Activated effector memory CD4-positive, alpha-beta T cell treated with anti-CD3 and anti-CD28 coated beads, Interleukin-2, amount 50 U/mL, for 16 hours (primary cell): Measurements from ENCODE around the gene MT1M.
"Not testable (repeated sequence)": the region's sequence is repeated elsewhere in the genome, so short reads cannot be mapped to it uniquely, and the experiment has no call there.

Experiments used
- DNase-seq: peaks from one replicate; pipeline ENCODE4 v3.0.0-alpha.2; 2020

MT1M gene

DNA sequence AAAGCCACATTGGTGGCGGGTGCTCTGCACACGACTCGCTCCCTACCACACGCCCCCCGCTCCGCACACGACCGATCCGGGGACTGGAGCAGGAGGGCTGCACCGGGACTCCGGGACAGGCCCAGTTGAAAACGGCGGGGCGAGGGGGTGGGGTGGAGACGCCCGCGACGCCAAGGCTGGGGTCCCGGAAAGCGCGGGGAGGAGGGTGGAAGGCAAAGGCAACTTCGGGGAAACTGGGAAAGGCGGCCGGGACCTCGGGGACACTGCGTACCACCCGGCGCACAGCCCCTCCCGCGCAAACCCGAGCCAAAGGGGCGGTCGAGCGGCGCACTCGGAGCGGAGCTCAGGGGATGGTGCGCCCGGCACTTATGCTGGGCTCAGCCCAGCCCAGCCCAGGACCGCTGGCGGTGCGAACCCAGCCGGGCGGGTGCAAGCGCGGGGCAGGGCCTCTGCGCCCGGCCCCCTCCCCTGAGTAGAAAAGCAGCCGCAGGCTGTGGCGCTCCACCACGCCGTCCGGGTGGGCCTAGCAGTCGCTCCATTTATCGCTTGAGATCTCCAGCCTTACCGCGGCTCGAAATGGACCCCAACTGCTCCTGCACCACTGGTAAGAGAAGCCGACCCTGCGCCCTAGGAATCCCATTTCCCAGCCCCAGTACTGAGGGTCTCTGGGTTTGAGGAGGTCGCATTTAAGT, at the start of gene MT1M:
TSS of gene MT1M (plus strand) at position 504 of the 692 bp plus-strand sequence. CDS start at position 577, 73 bp downstream.
- no peak for DNase-seq

DNA sequence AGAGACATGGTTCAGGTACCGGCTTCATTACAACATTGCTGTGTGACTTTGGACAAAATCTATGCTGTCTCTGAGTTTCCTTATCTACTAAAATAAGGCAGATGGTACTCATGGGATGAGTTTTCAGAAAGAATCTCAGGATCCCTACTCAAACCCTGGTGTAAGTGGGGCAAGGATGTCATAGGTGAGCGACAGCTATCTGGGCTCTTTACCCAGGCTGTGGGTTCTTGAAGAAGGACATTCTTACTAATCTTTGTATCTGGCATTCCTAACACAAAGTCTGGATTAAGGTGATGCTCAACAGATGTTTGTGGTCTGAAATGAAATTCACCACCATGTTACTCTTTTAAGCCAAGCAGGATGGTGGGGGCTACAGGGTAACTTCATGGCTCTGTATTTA, 49.5 kb upstream of the MT1M start:
- DNase-seq = not testable (repeated sequence)

DNA sequence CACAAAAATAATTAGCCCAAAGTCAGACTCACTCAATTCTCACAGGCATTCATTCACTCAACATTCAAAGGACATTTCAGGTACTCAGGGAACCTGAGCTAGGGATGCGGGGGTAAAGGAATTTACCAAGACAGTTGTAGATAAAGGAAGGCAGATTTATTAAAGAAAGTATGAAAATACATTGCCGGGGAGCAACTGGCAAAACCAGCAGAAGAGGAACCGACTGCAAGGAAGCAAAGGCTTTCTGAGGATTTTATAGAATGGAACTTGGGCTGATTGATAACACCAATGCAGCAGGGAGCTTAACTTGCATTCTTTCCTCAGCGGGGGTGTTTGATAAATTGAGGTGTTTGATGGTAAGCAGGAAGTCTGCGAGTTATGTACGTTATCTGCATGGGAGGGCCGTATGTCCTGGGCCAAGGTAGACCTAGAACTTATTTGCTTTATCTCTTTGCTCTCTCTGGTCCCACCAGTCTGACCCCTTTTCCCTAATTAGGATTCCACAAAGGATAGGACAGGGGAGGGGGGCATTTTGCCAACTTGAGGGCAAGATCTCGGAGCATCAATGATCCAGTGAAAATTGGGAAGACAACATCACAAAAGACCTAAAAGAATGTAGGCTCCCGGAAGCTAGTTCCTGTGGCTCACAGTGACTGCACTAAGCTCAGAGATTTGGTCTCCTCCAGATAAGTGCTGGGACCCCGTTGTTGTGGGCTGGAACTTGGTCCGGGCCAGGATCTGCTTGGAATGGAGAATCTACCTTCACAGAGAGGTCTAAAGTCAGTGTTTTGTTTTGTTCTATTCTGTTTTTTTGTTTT, 48.9 kb upstream of the MT1M start:
- no peak for DNase-seq

DNA sequence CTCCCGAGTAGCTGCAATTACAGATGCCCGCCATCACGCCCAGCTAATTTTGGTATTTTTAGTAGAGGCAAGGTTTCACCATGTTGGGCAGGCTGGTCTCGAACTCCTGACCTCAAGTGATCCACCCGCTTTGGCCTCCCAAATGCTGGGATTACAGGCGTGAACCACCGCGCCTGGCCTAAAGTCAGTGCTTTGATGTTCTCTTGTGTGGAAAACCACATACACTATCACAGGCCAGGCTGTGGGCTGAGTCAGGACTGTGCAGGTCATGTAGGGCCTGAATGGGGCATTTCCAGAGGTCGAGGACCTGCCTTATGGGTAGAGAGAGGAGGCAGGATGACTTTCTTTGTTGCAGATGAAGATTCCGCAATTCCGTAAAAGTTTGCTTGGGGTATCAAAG, 48.2 kb upstream of the MT1M start:
- DNase-seq = no peak

DNA sequence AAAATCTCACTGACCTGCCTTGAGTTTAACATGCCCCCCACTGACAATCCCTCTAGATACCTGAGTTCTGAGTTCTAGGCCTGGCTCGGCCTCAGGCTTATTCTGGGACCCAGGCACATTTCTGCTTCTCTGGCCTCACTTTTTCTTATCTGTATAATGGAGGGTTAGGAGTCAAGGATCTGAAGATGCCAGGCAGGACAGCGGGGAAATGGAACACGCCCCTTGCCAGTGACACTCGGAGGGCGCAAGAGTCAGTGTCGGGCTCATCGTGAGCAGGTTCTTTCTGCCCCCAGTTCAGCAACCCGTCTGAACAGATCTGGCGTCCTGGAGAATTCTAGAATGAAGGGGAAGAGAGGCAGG, 43.7 kb upstream of the MT1M start:
- DNase-seq = no peak

DNA sequence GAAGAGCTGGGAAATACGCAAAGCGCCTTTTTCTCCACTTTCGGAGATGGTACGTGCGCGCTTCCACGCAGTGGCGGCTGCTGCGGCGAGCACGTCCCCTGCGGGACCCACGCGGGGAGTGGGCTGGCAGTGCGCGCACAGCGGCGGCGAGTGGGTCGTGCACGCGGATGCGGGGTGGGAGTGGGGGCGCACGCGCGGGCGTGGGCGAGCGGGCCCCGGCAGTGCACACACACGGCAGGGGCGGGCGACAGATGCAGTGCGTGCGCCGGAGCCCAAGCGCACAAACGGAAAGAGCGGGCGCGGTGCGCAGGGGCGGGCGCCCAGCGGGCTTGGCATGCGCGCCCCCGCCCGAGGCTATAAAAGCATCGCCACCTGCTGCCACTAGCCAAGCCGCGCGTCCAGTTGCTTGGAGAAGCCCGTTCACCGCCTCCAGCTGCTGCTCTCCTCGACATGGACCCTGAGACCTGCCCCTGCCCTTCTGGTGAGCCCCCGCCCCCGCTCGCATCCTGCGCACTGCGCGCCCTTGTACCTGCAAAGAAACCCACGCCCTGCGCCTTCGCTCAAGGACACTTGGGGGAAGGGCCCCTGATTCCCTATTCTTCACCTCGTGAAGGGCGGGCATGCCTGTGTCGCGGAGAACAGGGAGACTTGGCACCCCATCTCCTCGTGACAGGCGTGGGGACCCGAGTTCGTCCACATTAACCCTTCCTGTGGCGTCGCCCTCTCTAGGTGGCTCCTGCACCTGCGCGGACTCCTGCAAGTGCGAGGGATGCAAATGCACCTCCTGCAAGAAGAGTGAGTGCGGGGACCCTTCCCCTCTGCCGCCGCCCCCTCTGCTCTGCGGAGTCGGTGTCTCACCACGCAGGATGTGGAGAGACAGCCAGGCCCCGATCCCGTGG, 43.1 kb upstream of the MT1M start, which contains the start of gene MT3:
TSS of gene MT3 (plus strand) at position 388 of the 899 bp plus-strand sequence. CDS start at position 451, 63 bp downstream.
- DNase-seq = no peak

DNA sequence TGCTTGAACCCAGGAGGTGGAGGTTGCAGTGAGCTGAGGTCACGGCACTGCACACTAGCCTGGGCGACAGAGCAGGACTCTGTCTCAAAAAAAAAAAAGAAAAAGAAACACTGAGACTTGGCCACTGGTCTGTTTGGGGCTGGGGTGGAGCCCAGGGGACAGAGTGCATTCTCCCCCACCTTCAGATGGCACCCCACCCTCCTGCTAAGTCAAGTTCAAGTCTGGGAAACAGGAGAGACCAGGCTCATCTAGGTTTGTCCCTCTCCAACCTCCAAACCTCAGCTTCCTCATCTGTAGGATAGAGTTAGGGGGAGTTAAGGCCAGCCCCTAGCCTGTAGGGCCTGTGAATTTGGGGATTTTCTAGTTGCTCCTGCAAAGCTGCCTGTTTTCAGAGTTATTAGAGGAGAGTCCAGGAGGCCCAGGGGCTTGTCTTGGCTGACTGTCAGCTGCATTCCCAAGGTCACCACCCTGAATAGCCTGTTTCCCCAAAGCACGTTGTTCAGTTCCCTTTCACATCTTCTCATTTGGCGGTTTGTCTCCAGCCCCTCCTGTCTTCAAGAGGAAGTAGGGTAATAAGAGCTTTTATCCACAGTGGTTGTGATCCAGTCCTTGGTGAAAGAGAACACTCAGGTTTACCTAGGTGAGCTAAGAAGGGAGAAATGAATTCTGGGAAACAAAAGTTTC, 40.9 kb upstream of the MT1M start:
- DNase-seq = no peak

DNA sequence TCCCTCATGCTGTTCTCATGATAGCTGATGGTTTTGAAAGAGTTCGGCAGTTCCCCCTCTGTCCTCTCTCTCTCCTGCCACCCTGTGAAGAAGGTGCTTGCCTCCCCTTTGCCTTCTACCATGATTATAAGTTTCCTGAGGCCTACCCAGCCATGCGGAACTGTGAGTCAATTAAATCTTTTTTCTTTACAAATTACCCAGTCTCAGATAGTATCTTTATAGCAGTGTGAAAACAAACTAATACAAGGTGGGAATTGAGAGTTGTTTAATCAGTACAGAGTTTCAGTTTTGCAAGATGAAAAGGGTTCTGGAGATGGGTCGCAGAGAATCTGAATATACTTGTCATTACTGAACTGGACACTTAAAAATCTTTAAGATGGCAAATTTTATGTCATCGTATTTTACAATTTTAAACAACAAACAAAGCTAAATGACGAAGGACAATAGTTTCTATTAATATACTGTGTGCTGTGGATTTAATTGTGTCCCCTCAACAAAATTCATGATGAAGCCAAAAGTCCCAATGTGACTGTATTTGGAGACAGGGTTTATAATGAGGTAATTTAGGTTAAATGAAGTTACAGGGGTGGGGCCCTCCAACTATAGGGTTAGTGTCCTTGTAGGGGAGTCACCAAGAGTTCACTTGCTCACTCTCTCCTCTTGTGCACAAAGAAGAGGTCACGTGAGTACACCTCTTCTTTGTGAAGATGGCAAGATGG, 38.7 kb upstream of the MT1M start:
- no peak for DNase-seq

DNA sequence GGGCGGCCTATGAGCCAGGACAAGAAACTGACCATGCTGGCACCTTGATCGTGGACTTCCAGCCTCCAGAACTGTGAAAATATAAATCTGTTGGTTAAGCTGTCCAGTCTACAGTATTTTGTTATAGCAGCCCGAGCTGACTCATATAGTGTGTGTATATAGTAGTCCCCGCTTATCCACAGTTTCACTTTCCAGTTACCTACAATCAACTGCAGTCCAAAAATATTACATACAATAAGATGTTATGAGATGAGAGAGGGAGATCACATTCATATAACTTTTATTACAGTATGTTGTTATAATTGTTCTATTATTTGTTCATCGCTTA, 38.2 kb upstream of the MT1M start:
- no peak for DNase-seq

DNA sequence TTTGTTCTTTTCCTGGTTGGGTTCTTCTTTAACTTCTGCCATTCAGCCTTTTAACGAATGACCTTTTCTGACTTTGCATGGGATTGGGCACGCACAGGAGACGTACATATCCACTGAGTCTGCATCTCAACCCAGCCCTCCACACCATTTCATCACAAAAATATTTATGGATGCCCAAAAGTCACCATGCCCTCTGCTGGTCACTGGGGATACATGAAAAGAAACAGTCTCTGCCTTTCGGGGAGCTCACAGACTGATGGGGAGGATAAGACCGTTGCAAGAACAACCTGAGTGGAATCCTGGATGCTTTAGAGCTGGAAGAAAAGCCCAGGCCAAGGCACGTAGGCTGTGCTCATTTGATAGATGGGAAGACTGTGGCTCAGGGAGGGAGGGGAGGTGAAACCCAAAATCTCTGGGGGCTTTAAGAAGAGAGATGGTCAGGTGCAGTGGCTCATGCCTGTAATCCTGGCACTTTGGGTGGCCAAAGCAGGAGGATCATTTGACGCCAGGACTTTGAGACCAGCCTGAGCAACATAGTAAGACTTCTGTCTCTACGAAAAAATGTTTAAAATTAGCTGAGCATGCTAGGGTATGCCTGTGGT, 32.0 kb upstream of the MT1M start:
- no peak for DNase-seq

DNA sequence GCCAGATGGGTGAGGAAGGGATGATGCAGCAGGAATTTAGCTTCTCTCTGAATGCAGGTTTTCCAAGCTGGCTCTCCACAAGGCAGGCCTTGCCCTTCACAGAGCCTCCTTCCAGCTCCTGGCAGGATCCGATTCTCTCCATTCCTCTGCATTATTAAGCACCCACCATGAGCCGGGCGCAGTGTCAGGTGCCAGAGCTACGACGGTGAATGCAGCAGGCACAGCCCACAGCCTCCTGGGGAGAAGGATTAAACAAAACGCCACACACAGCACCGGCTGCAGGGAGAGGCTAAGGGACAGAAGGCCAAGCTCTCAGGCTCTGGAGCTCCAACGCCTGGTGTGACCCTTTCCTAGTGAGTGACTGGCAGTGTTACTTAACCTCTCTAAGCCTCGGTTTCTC, 31.1 kb upstream of the MT1M start:
- no peak for DNase-seq

DNA sequence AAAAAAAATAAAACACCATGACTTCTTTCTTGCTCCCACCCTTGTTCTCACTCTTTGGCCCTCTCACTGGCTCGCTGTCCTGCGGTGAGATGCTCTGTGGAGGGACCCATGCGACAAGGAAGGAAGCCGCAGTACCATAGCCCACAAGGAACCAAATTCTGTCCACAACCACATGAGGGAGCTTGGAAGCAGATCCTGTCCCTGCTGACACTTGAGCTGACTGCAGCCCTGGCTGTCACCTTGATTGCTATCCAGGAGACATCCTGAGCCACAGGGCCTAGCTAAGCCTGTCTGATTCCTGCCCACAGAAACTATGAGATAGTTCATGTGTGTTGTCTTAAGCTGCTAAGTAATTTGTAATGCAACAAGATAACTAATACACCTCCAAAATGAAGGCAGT, 28.9 kb upstream of the MT1M start:
- no peak for DNase-seq

DNA sequence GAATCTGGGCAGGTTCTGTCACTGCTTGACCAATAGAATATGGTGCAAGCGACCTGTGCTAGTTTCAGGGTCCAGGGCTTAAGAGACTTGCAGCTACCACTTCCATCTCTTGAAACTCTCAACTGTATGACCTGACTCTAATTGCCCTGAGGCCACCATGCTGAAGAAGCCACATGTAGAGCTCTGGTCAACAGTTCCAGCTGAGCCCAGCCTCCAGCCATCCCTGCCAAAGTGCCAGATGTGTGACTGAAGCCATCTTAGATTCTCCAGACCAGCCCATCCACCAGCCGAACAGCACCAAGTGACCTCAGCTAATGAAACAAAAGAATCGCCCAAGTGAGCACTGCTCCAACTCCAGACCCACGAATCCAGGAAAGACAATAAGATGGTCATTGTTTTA, 27.5 kb upstream of the MT1M start:
- no peak for DNase-seq

DNA sequence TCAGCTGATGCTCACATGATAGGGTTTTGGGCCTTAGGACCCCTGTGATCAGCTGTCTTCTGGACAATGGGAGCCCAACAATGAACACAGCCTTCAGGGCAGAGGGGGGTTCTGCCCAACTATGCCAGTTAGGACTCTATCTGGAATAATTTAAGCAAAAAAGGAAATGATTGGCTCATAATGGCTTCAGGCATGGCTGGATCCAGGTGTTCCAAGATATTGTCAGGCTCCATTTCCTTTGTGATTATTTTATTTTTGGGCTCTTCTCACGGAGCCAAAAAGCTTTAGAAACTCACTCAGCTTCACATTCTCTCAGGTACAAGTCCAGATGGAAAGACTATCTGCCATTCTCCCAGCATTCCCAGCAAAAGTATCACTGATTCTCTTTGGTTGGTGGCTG, 27.0 kb upstream of the MT1M start:
- no peak for DNase-seq

DNA sequence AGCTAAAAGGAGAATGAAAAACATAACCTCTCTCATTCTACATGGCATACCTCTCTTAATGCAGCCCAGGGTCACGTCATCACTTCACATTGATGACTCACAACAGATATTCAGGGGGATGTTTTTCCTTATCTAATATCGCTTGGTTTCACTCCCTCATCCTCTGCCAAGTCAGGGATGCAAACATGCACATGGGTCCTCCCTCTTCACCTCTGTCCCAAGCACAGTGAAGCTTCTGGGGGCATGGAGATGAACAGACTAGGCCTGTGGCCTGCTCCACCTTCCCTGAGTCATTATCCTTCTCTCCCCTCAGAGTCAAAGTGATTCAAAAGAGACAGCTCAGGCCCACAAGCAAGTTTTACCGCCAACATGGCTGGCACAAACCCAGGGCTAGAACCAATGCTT, 26.4 kb upstream of the MT1M start:
- DNase-seq = peak; percentile 57

DNA sequence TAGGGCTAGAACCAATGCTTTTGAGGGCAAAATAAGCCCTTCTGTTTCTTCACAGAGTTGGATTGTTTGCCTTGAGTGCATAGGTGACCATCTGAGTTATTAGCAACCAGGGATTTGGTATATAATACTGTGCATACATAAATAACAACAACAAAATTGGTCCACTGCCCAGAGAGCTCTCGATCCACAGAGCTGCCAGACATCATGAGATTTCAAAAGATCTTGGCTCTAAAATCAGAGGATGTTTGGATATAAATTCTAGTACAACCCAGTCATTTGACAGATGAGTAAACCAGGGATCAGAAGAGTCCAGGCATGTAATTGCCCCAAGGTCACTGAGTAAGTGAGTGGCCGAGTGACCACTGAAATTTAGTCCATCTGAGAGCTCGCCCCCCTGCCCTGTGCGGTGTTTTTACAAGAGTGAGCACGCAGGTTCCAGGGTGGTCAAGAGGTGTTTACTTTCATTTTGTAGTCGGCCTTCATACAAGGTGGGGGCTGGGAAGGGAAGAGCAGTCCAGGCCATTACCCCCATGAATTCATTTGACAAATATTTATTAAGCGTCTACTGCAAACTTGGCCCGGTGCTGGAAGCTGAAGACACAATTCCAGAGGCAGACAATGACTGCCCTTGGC, 25.9 kb upstream of the MT1M start:
- no peak for DNase-seq

DNA sequence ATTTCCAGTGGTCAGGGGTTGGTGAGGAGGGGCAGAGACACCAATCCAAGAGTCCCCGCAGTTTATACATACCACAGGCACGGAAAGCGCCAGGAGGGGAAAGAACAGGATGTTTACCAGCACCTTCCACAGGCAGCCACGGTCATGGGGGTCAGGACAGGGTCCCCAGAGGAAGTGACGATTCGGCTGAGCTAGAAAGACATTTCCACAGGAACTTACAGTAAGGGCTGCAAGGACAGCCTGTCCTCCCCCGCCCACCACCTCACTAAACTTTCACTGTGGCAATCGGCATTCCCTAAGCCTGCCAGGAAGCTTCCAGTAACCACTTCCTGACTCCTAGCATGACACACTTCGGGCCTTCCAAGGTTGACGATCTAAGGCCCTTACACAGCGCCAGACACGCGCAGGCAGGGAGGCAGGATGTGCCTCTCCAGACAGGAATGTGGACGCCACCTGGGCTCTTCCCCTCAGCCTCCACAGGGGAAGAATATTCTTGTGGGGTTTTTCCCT, 25.3 kb upstream of the MT1M start:
- peak; percentile 60 for DNase-seq

DNA sequence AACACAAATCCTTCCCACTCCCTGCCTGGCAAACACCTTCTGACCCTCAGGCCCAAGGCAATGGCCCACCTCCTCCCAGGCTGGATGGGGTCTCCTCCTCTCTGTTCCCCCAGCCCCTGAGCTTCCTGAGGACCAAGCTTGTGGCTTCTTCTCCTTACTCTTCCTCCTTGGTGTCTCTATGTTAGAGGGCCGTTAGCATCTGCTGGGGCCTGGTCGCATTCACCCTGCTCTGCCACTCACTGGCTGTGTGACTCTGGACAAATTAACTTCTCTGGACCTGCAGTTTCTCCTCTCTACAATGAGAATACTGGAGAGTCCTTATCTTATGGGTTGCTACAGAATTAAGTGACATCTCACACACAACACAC, 24.8 kb upstream of the MT1M start:
- DNase-seq = no peak

DNA sequence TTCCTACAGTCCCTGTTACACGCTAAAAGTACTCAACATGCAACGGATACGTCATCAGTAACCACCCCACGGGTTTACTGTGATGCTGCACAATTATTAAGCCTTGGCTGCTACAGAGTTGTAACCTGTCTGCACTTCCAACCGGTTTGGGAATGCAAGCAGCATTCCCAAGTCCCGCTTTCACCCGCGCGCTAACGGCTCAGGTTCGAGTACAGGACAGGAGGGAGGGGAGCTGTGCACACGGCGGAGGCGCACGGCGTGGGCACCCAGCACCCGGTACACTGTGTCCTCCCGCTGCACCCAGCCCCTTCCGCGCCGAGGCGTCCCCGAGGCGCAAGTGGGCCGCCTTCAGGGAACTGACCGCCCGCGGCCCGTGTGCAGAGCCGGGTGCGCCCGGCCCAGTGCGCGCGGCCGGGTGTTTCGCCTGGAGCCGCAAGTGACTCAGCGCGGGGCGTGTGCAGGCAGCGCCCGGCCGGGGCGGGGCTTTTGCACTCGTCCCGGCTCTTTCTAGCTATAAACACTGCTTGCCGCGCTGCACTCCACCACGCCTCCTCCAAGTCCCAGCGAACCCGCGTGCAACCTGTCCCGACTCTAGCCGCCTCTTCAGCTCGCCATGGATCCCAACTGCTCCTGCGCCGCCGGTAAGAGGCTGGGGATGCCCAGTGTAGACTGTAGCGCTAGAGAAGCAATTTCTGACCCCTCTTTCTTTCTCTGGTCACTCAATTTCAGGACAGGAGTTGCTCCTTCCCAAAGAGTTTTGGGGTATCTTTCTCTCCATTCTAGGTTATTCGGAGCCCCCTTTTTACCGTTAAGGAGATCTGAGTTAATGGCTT, 24.2 kb upstream of the MT1M start, which contains the start of gene MT2A:
TSS of gene MT2A (plus strand) at position 542 of the 833 bp plus-strand sequence. CDS start at position 614, 72 bp downstream.
- peak; percentile 95 for DNase-seq

DNA sequence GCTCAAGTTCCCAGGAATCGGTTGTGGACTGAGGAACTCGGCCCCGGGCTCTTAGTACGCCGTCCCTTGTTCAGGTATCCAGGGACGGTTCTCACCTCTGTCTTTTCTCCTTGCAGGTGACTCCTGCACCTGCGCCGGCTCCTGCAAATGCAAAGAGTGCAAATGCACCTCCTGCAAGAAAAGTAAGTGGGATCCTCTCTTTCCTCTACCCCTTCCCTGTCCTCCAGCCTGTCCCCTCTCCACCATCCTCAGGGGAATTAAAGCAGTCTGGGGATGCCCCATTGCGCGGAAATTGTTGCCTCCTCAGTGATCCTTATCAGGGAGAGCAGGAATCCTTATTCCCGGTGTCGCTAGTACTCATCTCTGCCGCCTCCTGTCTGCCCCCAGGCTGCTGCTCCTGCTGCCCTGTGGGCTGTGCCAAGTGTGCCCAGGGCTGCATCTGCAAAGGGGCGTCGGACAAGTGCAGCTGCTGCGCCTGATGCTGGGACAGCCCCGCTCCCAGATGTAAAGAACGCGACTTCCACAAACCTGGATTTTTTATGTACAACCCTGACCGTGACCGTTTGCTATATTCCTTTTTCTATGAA, 23.5 kb upstream of the MT1M start:
- DNase-seq = peak; percentile 66
